SK-N-SH (cell line): ENCODE data around the gene TBC1D2. TPM values are rescaled to one million over a fixed set of nuclear protein-coding genes. Genes with fewer than 3 reads are reported as not detected.

Source experiments
- CTCF ChIA-PET: fragments of 300-600, 350-600 bp; formaldehyde crosslinking; extraction: SDS; loops from one replicate; lab custom pipeline; 2021; lab: Yijun Ruan, JAX
- POLR2A ChIA-PET: fragments of 350-600 bp; sonication (Branson Sonifier 250); formaldehyde crosslinking; extraction: SDS; loops from one replicate; lab custom pipeline; 2020; ENCODE audit warnings: antibody characterized with exemption, inconsistent platforms; lab: Yijun Ruan, JAX
- DNase-seq: peaks from one replicate; pipeline ENCODE4 v3.0.0; 2012
- H2AFZ ChIP-seq: fragments of 200-600 bp; sonication (generic); 2 replicates; pipeline ENCODE4 v1.8.1; 2016; ENCODE audit warnings: antibody characterized with exemption, mild to moderate bottlenecking, low read depth
- H3F3A ChIP-seq: fragments of 200-600 bp; sonication (generic); replicated peaks from 2 replicates; pipeline ENCODE3; 2016; ENCODE audit warnings: antibody characterized with exemption, mild to moderate bottlenecking; ENCODE audit not compliant: insufficient read depth
- H3K27ac ChIP-seq, 2 experiments: fragments of 200-500 bp in 1 of 2; fragments of 200-600 bp in 1 of 2; sonication (Bioruptor generic) in 1 of 2; sonication (generic), shearing (Covaris generic) in 1 of 2; 2 replicates each; pipeline versions ENCODE4 v1.5.1 to v1.6.1; 2014 to 2016; ENCODE audit warnings: low read depth in 2 of 2, inconsistent platforms in 1 of 2, low read length in 1 of 2, mild to moderate bottlenecking in 1 of 2, mixed read lengths in 1 of 2
- H3K27me3 ChIP-seq: fragments of 200-600 bp; sonication (generic), shearing (Covaris generic); 2 replicates; pipeline ENCODE4 v1.6.1; 2016; ENCODE audit warnings: mixed run types; ENCODE audit not compliant: insufficient read depth
- H3K36me3 ChIP-seq, 2 experiments: fragments of 200-500 bp in 1 of 2; fragments of 200-600 bp in 1 of 2; sonication (Bioruptor generic) in 1 of 2; sonication (generic) in 1 of 2; replicated peaks in 1 of 2; 2 replicates each; pipeline versions ENCODE3 to v1.5.1; 2014 to 2016; ENCODE audit warnings: low read length in 1 of 2, mild to moderate bottlenecking in 1 of 2; ENCODE audit not compliant: insufficient read depth in 2 of 2, control insufficient read depth in 1 of 2
- H3K4me1 ChIP-seq, 2 experiments: fragments of 200-500 bp in 1 of 2; fragments of 200-600 bp in 1 of 2; sonication (Bioruptor generic) in 1 of 2; sonication (generic), shearing (Covaris generic) in 1 of 2; 2 replicates each; pipeline versions ENCODE4 v1.5.1 to v1.6.1; 2014 to 2016; ENCODE audit warnings: low read depth in 1 of 2, low read length in 1 of 2, mixed run types in 1 of 2; ENCODE audit not compliant: insufficient read depth in 2 of 2, control insufficient read depth in 1 of 2
- H3K4me2 ChIP-seq: fragments of 200-600 bp; sonication (generic), shearing (Covaris generic); 2 replicates; pipeline ENCODE4 v1.6.1; 2017; ENCODE audit warnings: mixed run types
- H3K4me3 ChIP-seq, 2 experiments: fragments of 200-500 bp in 1 of 2; fragments of 200-600 bp in 1 of 2; sonication (Bioruptor generic) in 1 of 2; sonication (generic), shearing (Covaris generic) in 1 of 2; 2 replicates each; pipeline versions ENCODE4 v1.5.1 to v1.8.1; 2014 to 2016; ENCODE audit warnings: low read depth in 2 of 2, inconsistent platforms in 1 of 2, low read length in 1 of 2, mild to moderate bottlenecking in 1 of 2, mixed read lengths in 1 of 2, moderate library complexity in 1 of 2
- H3K79me2 ChIP-seq: fragments of 200-600 bp; sonication (generic); 2 replicates; pipeline ENCODE4 v1.8.1; 2017; ENCODE audit warnings: mild to moderate bottlenecking; ENCODE audit not compliant: insufficient read depth
- H3K9ac ChIP-seq: fragments of 200-600 bp; sonication (generic); 2 replicates; pipeline ENCODE4 v1.6.1; 2017; ENCODE audit warnings: mixed run types
- H3K9me2 ChIP-seq: fragments of 200-600 bp; sonication (generic); 2 replicates; pipeline ENCODE4 v1.6.1; 2017; ENCODE audit warnings: mixed run types
- H3K9me3 ChIP-seq: fragments of 200-600 bp; sonication (generic); 2 replicates; pipeline ENCODE4 v1.6.1; 2017; ENCODE audit warnings: mixed run types, mild to moderate bottlenecking, moderate library complexity
- H4K20me1 ChIP-seq: fragments of 200-600 bp; sonication (generic); 2 replicates; pipeline ENCODE4 v1.6.1; 2017; ENCODE audit warnings: mild to moderate bottlenecking, mixed run types; ENCODE audit not compliant: insufficient read depth
- CTCF ChIP-seq: fragments of 200-600 bp; sonication (generic); IDR thresholded peaks from 2 replicates; pipeline ENCODE4 v1.6.1; 2017; ENCODE audit warnings: antibody characterized with exemption, mild to moderate bottlenecking, moderate library complexity
- ELF1 ChIP-seq: IDR thresholded peaks from 2 replicates; pipeline ENCODE4 v1.4.0; 2012
- NRF1 ChIP-seq: IDR thresholded peaks from 2 replicates; pipeline ENCODE4 v1.6.1; 2012; ENCODE audit warnings: low read depth, mild to moderate bottlenecking, low read length
- PBX3 ChIP-seq: IDR thresholded peaks from 2 replicates; pipeline ENCODE4; 2012
- RCOR1 ChIP-seq: fragments of 150-350 bp; IDR thresholded peaks from 2 replicates; pipeline ENCODE4 v1.6.1; 2017; ENCODE audit warnings: antibody characterized with exemption, low read length
- RXRA ChIP-seq: IDR thresholded peaks from 2 replicates; pipeline ENCODE4 v1.4.0; 2012; ENCODE audit warnings: low read depth, mild to moderate bottlenecking, borderline replicate concordance
- SIN3A ChIP-seq: IDR thresholded peaks from 2 replicates; pipeline ENCODE4 v1.6.1; 2012; ENCODE audit warnings: low read depth, mild to moderate bottlenecking, low read length, moderate library complexity, borderline replicate concordance
- TCF12 ChIP-seq: IDR thresholded peaks from 2 replicates; pipeline ENCODE4 v1.4.0; 2012
- TEAD4 ChIP-seq: IDR thresholded peaks from 2 replicates; pipeline ENCODE4 v1.4.0; 2012; ENCODE audit warnings: mild to moderate bottlenecking, borderline replicate concordance; ENCODE audit not compliant: insufficient read depth
- USF1 ChIP-seq: IDR thresholded peaks from 2 replicates; pipeline ENCODE4 v1.4.0; 2012; ENCODE audit warnings: low read depth, borderline replicate concordance
- YY1 ChIP-seq: IDR thresholded peaks from 2 replicates; pipeline ENCODE4 v1.4.0; 2012; ENCODE audit warnings: low read depth, mild to moderate bottlenecking
- ZBTB33 ChIP-seq: IDR thresholded peaks from 2 replicates; pipeline ENCODE4 v1.4.0; 2012; ENCODE audit warnings: low read depth, borderline replicate concordance
- WGBS: methylation state at CpG from one replicate; pipeline ENCODE4 v1.1.6; 2017; ENCODE audit warnings: low lambda C conversion rate; 5-methylcytosine and 5-hydroxymethylcytosine counted together
- polyA plus RNA-seq, 3 experiments: library from polyadenylated mRNA; depleted of rRNA; stranded (reverse); fragments of >200 nt; gene quantifications; 2 replicates each; pipeline ENCODE4 v1.2.3, GENCODE V29; 2012

Gene TBC1D2
- polyA plus RNA-seq, 1 of the 3 experiments (the other 2 are of a cell fraction), result 5.6 TPM

- TF ChIP-seq RXRA, result no peak
These were observed 27.6 kb downstream of the TBC1D2 start (continued) for GRCh38 chr9:98227883-98228282.

GRCh38 chr9:98226957-98227356, 28.5 kb downstream of the TBC1D2 start:
- H3K9me2 ChIP-seq, result no peaks in the 10 kb centered on the region
- 83% methylated on average over 4 of the region's 4 CpGs for WGBS
- no peak overlapping the region for H3K9ac ChIP-seq
- no peaks in the 10 kb centered on the region for H3K27me3 ChIP-seq
- H3F3A ChIP-seq, result peaks cover 8% of the 10 kb centered on the region
- H3K4me1 ChIP-seq, result peaks cover 4 to 18% of the 10 kb centered on the region in 2 experiments; a peak in 3 of 4 replicates
- H2AFZ ChIP-seq, result no peak overlapping the region
- POLR2A ChIA-PET, result no interaction called here
- H3K79me2 ChIP-seq, result no peaks in the 10 kb centered on the region
- no peak for DNase-seq
- CTCF ChIA-PET, result interaction anchor here (3.5 kb wide), 1 partner anchor 22 kb away, joined by 12 read pairs; no protein-coding TSS in a partner anchor
- H3K4me3 ChIP-seq, result no peak overlapping the region
- H3K36me3 ChIP-seq, result peaks cover 4 to 10% of the 10 kb centered on the region in 2 experiments
- H3K27ac ChIP-seq, result no peak overlapping the region
- H3K4me2 ChIP-seq, result no peak overlapping the region
- TF ChIP-seq ELF1 (no peak), TEAD4 (no peak), ZBTB33 (no peak), RCOR1 (no peak)
- TF ChIP-seq, all 33 proteins: peak for 0
- no peaks in the 10 kb centered on the region for H4K20me1 ChIP-seq
- no peaks in the 10 kb centered on the region for H3K9me3 ChIP-seq

- no peak overlapping the region for H3K9ac ChIP-seq
- CTCF ChIA-PET, result interaction anchor here (1.2 kb wide), 1 partner anchor 9 kb away, joined by 3 read pairs; no protein-coding TSS in a partner anchor
- 15% methylated on average over 1 of the region's 1 CpG for WGBS
These were observed 28.9 kb downstream of the TBC1D2 start for GRCh38 chr9:98226516-98226915.

More at GRCh38 chr9:98226516-98226915, 28.9 kb downstream of the TBC1D2 start:
- Histone ChIP-seq H3K4me3 (no peak overlapping the region), H3K9me2 (no peaks in the 10 kb centered on the region), H3K4me1 (peaks cover 4 to 15% of the 10 kb centered on the region in 2 experiments; a peak in 3 of 4 replicates), H4K20me1 (no peaks in the 10 kb centered on the region), H3K27ac (no peak overlapping the region), H3K36me3 (peaks cover 4 to 10% of the 10 kb centered on the region in 2 experiments), H2AFZ (no peak overlapping the region), H3K9me3 (no peaks in the 10 kb centered on the region)
- DNase-seq, result no peak
- POLR2A ChIA-PET, result no interaction called here
- TF ChIP-seq PBX3 (no peak), NRF1 (no peak), CTCF (no peak), USF1 (no peak), YY1 (no peak), SIN3A (no peak), TCF12 (no peak)
- TF ChIP-seq, all 33 proteins: peak for 0
- H3K4me2 ChIP-seq, result no peak overlapping the region
- peaks cover 4% of the 10 kb centered on the region for H3F3A ChIP-seq
- no peaks in the 10 kb centered on the region for H3K79me2 ChIP-seq
- H3K27me3 ChIP-seq, result no peaks in the 10 kb centered on the region
